GM21381 (cell line): ENCODE results near the gene OR14J1.
"Not testable (repeated sequence)": the region's sequence is repeated elsewhere in the genome, so short reads cannot be mapped to it uniquely, and the experiment has no call there.

Experiments used
- ATAC-seq: cut with Tn5 transposase; IDR thresholded peaks from one replicate; pipeline ENCODE4 v1.9.1; 2021; ENCODE audit warnings: mild to moderate bottlenecking, moderate library complexity; ENCODE audit not compliant: unreplicated experiment

Gene OR14J1, protein sequence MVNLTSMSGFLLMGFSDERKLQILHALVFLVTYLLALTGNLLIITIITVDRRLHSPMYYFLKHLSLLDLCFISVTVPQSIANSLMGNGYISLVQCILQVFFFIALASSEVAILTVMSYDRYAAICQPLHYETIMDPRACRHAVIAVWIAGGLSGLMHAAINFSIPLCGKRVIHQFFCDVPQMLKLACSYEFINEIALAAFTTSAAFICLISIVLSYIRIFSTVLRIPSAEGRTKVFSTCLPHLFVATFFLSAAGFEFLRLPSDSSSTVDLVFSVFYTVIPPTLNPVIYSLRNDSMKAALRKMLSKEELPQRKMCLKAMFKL

DNA sequence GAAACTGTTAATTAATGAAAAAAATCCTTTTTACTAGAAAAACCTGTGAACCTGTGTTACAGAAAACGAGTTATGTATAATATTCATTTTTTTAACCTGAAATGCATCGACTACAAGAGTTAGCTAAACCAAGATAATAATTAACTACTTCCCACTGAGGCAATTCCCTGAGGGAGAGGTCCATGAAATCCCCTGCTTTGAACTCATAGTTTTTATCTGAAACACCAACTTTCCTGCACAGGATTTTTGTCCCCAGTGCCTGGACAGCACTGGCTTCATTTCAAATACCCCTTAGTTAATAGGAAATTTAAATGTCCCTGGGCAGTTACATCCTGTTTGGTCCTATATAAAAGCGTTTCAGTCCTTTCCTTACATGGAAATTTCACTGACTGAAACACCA, at the start of gene OR14J1:
Gene OR14J1, plus strand, starts transcription at position 386 of the 400 bp plus-strand sequence. CDS start 4,989 bp downstream, outside the sequence.
- no peak for ATAC-seq

DNA sequence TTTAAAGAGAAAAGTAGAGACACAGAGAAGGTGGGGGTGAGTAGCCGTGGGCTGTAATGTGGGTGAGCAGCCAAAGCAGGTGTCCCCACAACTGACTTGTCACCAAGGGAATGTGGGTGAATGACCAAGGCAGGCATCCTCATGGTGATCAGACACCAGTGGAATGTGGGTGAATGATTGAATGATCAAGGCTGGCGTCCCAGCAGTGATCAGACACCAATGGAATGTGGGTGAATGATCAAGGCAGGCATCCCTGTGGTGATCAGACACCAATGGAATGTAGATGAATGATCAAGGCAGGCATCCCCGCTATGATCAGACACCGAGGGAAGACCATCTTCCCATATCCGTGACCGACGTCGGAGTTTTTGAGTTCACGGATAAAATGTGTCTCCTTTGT, 49.8 kb upstream of the OR14J1 start:
- ATAC-seq, result no peak

DNA sequence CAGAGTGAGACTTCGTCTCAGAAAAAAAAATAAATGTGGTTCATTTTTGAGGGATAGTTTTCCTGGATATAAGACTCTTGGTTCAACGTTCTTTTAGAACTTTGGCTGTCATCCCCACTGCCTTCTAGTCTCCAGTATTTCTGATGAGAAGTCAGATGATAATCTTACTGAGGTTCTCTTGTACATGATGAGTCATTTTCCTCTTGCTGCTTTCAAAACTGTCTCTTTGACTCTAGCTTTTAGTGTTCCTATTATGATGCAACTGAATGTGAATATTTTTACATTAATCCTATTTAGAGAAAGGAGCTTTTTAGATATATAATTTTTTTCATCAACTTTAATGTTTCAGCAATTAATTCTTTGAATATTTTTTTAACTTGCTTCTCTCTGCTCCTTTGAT, 46.0 kb upstream of the OR14J1 start:
- no peak for ATAC-seq

DNA sequence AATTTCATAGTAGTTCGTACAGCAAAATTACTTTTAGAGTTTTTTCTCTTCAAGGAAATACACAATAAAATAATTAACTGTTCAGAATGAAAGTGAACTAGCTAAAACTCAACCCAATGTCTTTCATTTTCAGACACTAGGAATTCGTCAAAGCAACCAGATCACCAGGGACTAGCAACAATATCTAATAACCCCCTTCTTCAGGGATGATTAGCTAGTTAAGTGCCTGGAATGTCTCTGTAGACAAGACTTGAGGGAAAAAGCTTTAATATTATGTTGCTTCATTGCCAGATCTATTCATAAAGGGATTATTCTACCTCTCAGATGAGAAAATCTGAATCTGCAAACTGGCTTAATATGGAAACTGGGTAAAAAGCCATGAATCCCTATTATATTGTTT, 41.8 kb upstream of the OR14J1 start:
- no peak for ATAC-seq

DNA sequence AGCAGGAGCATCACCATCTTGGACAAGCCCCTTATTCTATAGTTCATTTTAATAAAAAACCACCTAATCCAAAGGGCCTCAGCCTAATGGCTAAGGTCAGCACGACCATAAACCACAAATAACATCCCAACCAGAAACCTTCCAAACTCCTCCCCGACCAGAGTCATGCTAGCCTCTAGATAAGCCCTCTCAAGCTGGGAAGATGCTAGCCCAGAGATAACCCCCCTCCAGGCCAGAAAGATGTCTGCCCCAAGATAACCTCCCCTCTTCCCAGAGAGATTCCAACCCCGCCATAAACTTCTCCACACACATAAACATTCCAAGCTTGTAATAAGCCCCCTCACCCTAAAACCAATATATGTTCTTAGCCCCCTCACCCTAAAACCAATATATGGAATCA, 38.5 kb upstream of the OR14J1 start:
- no peak for ATAC-seq

DNA sequence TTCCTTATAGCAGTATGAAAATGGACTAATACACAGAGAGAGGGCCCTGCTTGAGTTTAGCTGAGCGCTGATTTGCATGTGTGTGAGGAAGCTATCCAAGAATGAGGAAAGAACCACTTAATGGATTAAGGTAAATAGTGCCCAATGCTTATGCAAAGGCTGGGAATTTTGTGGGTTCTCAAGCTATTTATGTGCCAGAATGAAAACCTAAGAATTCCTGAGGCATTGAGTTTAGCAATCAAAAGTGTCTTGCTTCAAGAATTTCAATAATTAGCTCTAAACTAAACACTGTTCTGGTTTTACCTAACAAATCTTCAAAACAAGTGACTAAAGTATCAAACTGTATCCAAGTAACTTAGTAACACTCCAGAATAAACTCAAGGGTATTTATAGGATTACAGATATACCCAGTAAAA, 7.0 kb upstream of the OR14J1 start:
- ATAC-seq, result no peak

DNA sequence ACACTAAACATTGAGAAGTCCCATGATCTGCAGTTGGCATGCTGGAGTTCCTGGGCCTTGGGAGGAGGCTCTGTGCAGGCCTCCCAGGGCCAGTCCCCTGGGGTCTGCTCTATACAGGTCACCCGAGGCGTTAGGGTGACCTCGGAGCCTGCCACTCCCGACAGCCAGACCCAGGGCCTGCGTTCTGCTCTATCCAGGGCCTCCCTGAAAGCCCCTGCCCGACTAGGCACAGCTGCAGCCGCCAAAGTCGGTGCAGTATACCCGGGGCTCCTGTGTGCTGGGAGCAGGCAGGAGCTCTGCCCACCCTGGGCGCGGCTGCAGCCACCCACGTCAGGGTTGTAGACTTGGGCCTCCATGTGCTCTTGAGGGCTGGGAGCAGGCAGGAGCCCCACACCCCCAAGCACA, 6.3 kb upstream of the OR14J1 start:
- no peak for ATAC-seq

DNA sequence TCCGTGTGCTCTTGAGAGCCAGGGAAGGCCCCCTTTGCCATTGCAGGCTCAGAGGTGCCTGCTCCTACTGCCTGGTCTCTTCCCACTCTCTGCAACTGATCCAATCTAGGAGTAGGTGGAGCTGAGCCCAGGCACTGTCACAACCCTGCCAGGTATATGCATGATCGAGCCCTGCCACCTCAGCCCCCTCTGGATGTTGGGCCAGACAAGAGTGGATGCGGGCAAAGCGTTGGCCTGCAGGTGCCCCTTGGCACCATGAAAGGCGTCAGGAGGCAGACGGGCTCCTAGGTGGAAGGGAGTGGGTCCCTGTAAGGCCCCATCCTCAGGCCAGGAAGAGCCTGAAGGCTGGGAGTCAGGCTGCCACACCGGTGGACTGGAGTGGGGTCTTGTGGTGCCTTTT, 5.9 kb upstream of the OR14J1 start:
- ATAC-seq, result no peak

DNA sequence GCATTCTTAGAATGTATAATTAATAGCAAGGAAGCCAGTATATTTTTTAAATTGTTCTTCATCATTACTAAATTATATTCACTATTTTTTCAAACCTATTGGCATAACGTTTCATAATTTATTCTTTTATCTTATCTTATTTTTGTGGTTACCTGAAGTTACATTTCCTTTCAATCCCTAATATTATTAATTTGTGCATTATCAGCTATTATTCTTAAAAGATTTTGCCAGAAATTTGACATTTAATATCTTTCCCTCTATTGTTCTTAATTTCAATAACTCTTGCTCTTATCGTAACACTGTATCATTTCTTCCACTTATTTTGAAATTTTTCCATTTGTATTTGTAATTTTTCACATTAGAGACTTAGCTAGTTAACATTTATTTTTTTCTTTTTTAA, 18.4 kb downstream of the OR14J1 start:
- ATAC-seq, result no peak

DNA sequence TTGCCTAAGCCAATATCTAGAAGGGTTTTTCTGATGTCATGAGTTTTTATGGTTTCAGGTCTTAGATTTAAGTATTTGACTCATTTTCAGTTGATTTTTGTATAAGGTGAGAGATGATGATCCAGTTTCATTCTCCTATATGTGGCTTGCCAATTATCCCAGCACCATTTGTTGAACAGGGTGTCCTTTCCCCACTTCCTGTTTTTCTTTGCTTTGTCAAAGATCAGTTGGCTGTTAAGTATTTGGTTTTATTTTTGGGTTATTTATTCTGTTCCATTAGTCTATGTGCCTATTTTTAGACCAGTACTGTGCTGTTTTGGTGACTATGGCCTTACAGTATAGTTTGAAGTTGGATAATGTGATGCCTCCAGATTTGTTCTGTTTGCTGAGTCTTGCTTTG, 21.8 kb downstream of the OR14J1 start:
- not testable (repeated sequence) for ATAC-seq

DNA sequence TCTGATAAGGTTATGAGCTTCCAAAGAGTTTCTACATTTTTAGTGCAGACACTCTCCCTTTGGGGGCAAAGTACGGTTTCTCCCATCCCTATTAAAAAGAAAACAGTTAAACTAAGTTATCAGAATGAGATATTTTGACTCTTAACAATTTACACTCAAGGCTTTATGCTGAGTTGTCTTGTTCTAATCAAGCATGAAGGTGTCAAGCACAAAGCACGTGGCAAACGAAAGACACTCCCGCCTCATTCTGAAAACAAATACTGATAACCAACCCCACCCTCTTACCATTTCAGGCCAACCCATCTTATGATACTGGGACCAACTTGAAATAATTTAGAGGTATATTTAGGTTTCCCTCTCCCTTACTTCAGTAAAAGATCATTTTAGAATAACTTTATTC, 24.3 kb downstream of the OR14J1 start:
- no peak for ATAC-seq

DNA sequence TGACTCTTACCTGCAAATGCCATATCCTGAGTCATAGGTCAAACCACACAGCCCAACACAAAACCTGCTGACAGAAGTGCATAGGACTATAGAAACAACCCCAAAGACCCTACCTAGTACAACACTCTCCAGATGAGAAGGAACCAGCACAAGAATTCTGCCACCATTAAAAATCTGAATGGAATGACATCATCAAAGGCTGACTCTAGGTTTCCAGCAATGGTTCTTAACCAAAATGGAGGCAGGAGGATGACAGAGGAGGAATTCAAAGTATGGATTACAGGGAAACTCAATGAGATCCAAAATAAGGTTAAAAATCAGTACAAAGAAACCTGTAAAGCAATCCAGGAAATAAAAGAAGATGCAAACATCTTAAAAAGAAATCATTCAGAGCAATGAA, 31.2 kb downstream of the OR14J1 start:
- no peak for ATAC-seq

DNA sequence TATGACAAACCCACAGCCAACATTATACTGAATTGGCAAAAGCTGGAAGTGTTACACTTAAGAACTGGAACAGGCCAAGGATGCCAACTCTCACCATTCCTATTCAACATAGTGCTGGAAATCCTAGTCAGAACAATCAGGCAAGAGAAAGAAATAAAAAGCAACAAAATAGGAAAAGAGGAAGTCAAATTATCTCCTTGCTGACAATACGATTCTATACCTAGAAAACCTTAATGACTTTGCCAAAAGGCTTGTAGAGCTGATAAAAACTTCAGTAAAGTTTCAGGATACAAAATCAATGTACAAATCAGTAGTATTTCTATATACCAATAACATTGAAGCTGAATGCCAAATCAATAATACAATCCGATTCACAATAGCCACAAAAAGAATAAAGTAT, 34.8 kb downstream of the OR14J1 start:
- ATAC-seq, result no peak

DNA sequence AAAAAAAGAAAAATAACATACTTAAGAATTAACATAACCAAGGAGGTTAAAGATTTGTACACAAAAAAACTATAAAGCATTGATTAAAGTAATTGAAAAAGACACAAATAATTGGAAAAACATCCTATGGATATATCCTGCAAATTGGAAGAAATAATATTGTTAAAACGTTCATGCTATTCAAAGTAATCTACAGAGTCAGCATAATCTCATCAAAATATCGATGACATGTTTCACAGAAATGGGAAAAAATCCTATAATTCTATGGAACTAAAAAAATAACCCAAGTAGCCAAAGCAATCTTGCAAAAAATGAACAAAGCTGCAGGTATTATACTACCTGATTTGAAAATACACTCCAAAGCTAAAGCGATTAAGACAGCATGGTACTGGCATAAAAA, 43.9 kb downstream of the OR14J1 start:
- ATAC-seq, result no peak

DNA sequence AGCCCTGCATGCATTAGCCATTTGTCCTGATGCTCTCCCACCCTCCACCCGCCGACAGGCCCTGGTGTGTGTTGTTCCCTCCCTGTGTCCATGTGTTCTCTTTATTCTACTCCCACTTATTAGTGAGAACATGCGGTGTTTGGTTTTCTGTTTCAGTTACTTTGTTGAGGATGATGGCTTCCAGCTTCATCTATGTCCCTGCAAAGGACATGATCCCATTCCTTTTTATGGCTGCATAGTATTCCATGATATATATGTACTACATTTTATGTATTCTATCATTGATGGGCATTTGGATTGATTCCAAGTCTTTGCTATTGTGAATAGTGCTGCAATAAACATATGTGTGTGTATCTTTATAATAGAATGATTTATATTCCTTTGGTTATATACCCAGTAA, 47.8 kb downstream of the OR14J1 start:
- ATAC-seq, result not testable (repeated sequence)

DNA sequence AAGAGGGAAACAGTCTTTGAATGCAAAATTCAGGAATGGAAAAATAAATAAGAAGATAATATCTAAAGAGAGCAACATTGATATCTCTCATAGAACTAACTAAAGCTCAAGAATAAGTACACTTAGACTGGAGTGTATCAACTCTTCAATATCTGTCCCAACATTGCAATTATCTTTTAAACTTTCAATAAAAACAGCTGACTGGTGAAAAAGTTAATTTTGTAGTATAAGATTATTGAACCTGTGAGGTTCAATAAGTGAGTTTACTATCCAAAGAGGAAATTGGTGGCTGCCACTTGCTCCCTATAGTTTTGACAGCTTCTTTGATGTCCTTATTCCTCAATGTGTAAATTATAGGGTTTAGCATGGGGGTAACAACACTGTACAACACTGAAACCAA, 53.5 kb downstream of the OR14J1 start:
- ATAC-seq, result no peak

DNA sequence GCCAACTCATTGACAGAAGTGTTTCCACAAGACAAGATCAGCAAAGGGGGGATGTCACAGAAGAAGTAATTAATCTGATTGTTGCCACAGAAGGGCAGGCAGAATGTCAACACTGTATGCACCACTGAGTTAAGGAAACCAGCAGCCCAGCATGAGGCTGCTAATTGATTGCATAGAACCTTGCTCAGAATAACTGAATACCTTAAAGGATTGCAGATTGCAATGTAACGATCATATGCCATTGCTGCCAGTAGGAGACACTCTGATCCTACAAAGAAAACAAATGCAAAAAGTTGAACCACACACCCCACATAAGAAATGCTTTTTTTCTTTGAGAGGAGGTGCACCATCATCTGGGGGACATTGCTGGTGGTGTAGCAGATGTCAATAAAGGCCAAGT, 54.1 kb downstream of the OR14J1 start:
- no peak for ATAC-seq
